Heart right ventricle (tissue), 16 donors: Measurements from ENCODE around the gene SEC14L3. TPM values are rescaled to one million over a fixed set of nuclear protein-coding genes. Genes with fewer than 3 reads are reported as not detected.

ENCODE experiments used
- ATAC-seq, 8 donors: fragments of 200-7000 bp; cut with Tn5 transposase; one replicate each; pipeline ENCODE4 v1.9.1; 2020; ENCODE audit warnings: mild to moderate bottlenecking in 8 of 8, moderate library complexity in 8 of 8, moderate number of reproducible peaks in 1 of 8
- DNase-seq, 2 donors: peaks; one replicate each; pipeline ENCODE4 v3.0.0-alpha.2; 2020
- H3K27ac ChIP-seq, 10 donors: fragments of 200-600 bp; sonication (generic) in 2 of 10; one replicate each; pipeline versions ENCODE4 v1.5.0 to v1.8.0; 2020 to 2022; ENCODE audit warnings: mild to moderate bottlenecking in 3 of 10
- H3K27me3 ChIP-seq, 7 donors: fragments of 200-600 bp; one replicate each; pipeline ENCODE4 v1.8.0; 2021 to 2022; ENCODE audit warnings: mild to moderate bottlenecking in 2 of 7
- H3K36me3 ChIP-seq, 9 donors: fragments of 200-600 bp; sonication (generic) in 1 of 9; one replicate each; pipeline versions ENCODE4 v1.5.0 to v1.8.0; 2020 to 2022; ENCODE audit warnings: mild to moderate bottlenecking in 2 of 9
- H3K4me1 ChIP-seq, 9 donors: fragments of 200-600 bp; sonication (generic) in 1 of 9; one replicate each; pipeline versions ENCODE4 v1.5.0 to v1.8.0; 2020 to 2022; ENCODE audit warnings: mild to moderate bottlenecking in 4 of 9
- H3K4me3 ChIP-seq, 10 donors: fragments of 200-600 bp; sonication (generic) in 2 of 10; one replicate each; pipeline versions ENCODE4 v1.5.0 to v1.8.0; 2020 to 2022; ENCODE audit warnings: mild to moderate bottlenecking in 7 of 10, moderate library complexity in 2 of 10
- H3K9me3 ChIP-seq, 11 donors: fragments of 200-600 bp in 10 of 11; sonication (generic) in 2 of 11; one replicate each; pipeline versions ENCODE4 v1.5.0 to v1.8.0; 2013 to 2022; ENCODE audit warnings: mild to moderate bottlenecking in 2 of 11, control low read depth in 1 of 11, moderate library complexity in 1 of 11
- CTCF ChIP-seq, 9 donors: fragments of 200-600 bp; sonication (generic) in 2 of 9; IDR thresholded peaks; one replicate each; pipeline versions ENCODE4 v1.5.0 to v1.8.0; 2021 to 2022; ENCODE audit warnings: antibody characterized with exemption in 9 of 9, mild to moderate bottlenecking in 5 of 9, moderate library complexity in 1 of 9
- WGBS, 2 donors: extraction: QIAGEN DNeasy Blood & Tissue Kit; methylation state at CpG; one replicate each; pipeline ENCODE4 v1.1.7; 2013; ENCODE audit warnings: inconsistent platforms in 1 of 2; 5-methylcytosine and 5-hydroxymethylcytosine counted together
- intact Hi-C, 10 donors: fragments of 100-400 bp; cut with DNase I; formaldehyde crosslinking; loops; one replicate each; pipeline versions ENCODE4 v1.11.1 to v1.14.2; 2022
- polyA plus RNA-seq, 2 donors: library from polyadenylated mRNA; stranded (reverse); fragments of 200-250 nt; gene quantifications; one replicate each; pipeline ENCODE4 v1.2.3, GENCODE V29; 2013
- total RNA-seq, 10 donors: library from RNA; stranded (reverse); fragmentation: NEBNext Ultra II Directional in 3 of 10; extraction: Animal tissue kit (Norgen Biotek cat#: 25700) in 3 of 10; gene quantifications; one replicate each; pipeline versions ENCODE4 v1.2.1 to v1.2.4, GENCODE V29; 2021 to 2023
- donor health status: Arrhythmogenic right ventricular cardiomyopathy.
- donor health status: ischemic (EF 13 %, LVEDD 7.1; RV severe dilation, severe dysfunction).
- donor health status: healthy with polysubstance abuse.
- donor health status: DM: no; HTN: yes; CAD: no.
- donor health status: DM: no; HTN: no; CAD: no.
- donor health status: ischemic (EF 25% LVEDD 6.9; RV normal size, moderate dysfunction).
- donor health status: ischemic (EF 25% LVEDD 5.7; RV mildly dilated, moderate dysfunction).
- donor health status: healthy.
- donor health status: DM: yes; HTN: yes; CAD: no.
- donor health status: Ischemic cardiomyopathy.
- donor health status: ischemic (EF 35%, LVEDD 5.7; RV mildly dilated, moderate dysfunction).
- donor health status: nonischemic (EF 11% LVEDD 7.7; RV severe dilation, severe dysfunction).
- donor health status: DM: yes; HTN: yes; CAD: no.
- donor health status: PGD.
- donor health status: ischemic (EF 29% LVEDD 5.4; RV normal size, mild dysfunction).
- donor health status: nonischemic (EF 23%, LVEDD 6.1; RV moderate dilation, normal function).

Gene SEC14L3
- total and polyA plus RNA-seq, 12 donors, result not detected

GRCh38 chr22:30514252-30514651, 42.4 kb upstream of the SEC14L3 start:
- Histone ChIP-seq H3K4me1 (no peaks in the 10 kb centered on the region), H3K36me3 (no peaks in the 10 kb centered on the region), H3K27me3 (peaks cover 0 to 5% (median 0%) of the 10 kb centered on the region in 7 donors), H3K27ac (no peak overlapping the region), H3K9me3 (peaks cover 0 to 12% (median 0%) of the 10 kb centered on the region in 11 donors), H3K4me3 (no peak overlapping the region)
- intact Hi-C loops, result no loop called here
- no peak for TF ChIP-seq CTCF (IDR thresholded peaks at IDR 0.05)
- no peak for ATAC-seq
- 82 to 84% methylated on average over 4 of the region's 4 CpGs for WGBS, 2 donors
- DNase-seq, result no peak

GRCh38 chr22:30513462-30513861, 41.6 kb upstream of the SEC14L3 start:
- H3K27me3 ChIP-seq, result peaks cover 0 to 12% (median 5%) of the 10 kb centered on the region in 7 donors
- TF ChIP-seq CTCF (IDR thresholded peaks at IDR 0.05), result no peak
- intact Hi-C loops, result no loop called here
- H3K9me3 ChIP-seq, result peaks cover 0 to 12% (median 0%) of the 10 kb centered on the region in 11 donors
- no peaks in the 10 kb centered on the region for H3K36me3 ChIP-seq
- DNase-seq, result no peak
- H3K4me3 ChIP-seq, result no peak overlapping the region
- WGBS, 2 donors, result 89 to 91% methylated on average over 6 of the region's 6 CpGs
- H3K27ac ChIP-seq, result no peak overlapping the region
- no peaks in the 10 kb centered on the region for H3K4me1 ChIP-seq
- no peak for ATAC-seq

GRCh38 chr22:30511911-30512310, 40.1 kb upstream of the SEC14L3 start:
- TF ChIP-seq CTCF (IDR thresholded peaks at IDR 0.05), result no peak
- Histone ChIP-seq H3K9me3 (peaks cover 0 to 12% (median 0%) of the 10 kb centered on the region in 11 donors), H3K36me3 (no peaks in the 10 kb centered on the region), H3K4me1 (no peaks in the 10 kb centered on the region), H3K27me3 (peaks cover 0 to 25% (median 21%) of the 10 kb centered on the region in 7 donors), H3K27ac (no peak overlapping the region), H3K4me3 (no peak overlapping the region)
- ATAC-seq, result no peak
- 88 to 90% methylated on average over 7 of the region's 7 CpGs for WGBS, 2 donors
- intact Hi-C loops, result no loop called here
- no peak for DNase-seq

GRCh38 chr22:30511109-30511508, 39.3 kb upstream of the SEC14L3 start:
- 90 to 92% methylated on average over 9 of the region's 9 CpGs for WGBS, 2 donors
- Histone ChIP-seq H3K36me3 (no peaks in the 10 kb centered on the region), H3K9me3 (peaks cover 0 to 12% (median 0%) of the 10 kb centered on the region in 11 donors), H3K4me3 (no peak overlapping the region), H3K4me1 (no peaks in the 10 kb centered on the region), H3K27ac (no peak overlapping the region), H3K27me3 (peaks cover 0 to 33% (median 29%) of the 10 kb centered on the region in 7 donors)
- DNase-seq, result no peak
- intact Hi-C loops, result no loop called here
- ATAC-seq, result no peak
- no peak for TF ChIP-seq CTCF (IDR thresholded peaks at IDR 0.05)
